GM18858 (cell line): ENCODE results near the gene LPP.
"Not testable (repeated sequence)": the region's sequence is repeated elsewhere in the genome, so short reads cannot be mapped to it uniquely, and the experiment has no call there.

ENCODE experiments used
- ATAC-seq: cut with Tn5 transposase; IDR thresholded peaks from one replicate; pipeline ENCODE4 v1.9.1; 2021; ENCODE audit not compliant: unreplicated experiment

Gene LPP

DNA sequence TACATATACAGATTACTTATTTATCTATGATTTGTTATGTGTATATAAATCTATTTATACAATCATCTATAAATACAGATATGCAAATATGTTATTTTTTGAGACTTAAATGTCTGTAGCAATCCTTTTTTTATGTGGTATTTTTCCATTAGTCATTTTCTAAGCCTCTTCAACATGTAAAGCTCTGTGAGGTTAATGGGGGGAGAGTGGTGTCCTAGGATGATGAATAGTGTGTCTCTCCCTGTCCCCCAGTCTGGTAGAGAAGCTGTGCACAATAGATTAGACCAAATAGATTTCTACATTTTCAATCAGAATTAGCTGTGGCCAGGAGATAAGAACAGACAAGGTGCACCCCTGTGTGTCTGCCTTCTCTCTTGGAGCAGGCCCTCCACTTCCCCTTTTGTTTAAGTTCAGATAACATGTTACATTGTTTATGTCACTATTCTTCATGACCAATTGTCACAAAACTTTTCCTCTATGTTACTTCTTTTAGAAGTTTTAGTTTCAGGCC is 453.9 kb downstream of the LPP start:
- ATAC-seq, result no peak

GRCh38 chr3:188608401-188608800 is 454.4 kb downstream of the LPP start:
- no peak for ATAC-seq

DNA sequence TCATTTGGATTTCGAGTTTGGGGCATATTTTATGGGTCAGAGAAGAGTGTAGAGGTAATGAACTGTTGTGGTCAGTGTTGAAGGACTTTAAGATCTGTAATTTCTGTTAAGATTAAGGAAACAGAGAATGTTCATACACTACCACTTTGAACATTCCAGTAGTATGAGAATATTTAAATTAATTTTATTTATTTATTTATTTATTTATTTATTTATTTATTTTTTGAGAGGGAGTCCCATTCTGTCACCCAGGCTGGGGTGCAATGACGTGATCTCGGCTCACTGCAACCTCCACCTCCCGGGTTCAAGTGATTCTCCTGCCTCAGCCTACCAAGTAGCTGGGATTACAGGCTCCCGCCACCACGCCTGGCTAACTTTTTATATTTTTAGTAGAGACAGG is 459.8 kb downstream of the LPP start:
- not testable (repeated sequence) for ATAC-seq

DNA sequence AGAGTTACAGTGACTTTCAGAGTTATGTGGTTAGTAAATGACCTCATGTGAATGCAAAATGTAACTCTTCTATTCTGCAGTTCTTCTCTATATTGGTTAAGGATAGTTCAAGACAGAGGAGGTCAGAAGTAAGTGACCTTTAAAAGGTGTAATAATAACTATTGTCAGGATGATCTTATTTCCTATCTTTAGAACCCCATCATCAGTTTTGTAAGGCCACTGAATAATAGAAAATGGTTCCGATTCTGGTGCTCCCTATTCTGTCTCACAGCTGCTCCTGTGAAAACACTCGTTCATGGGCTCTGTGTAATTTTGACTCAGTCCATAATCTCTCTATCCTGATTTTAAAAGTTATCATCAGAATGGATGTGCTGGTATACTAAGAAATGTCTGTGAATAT is 463.3 kb downstream of the LPP start:
- ATAC-seq, result no peak

DNA sequence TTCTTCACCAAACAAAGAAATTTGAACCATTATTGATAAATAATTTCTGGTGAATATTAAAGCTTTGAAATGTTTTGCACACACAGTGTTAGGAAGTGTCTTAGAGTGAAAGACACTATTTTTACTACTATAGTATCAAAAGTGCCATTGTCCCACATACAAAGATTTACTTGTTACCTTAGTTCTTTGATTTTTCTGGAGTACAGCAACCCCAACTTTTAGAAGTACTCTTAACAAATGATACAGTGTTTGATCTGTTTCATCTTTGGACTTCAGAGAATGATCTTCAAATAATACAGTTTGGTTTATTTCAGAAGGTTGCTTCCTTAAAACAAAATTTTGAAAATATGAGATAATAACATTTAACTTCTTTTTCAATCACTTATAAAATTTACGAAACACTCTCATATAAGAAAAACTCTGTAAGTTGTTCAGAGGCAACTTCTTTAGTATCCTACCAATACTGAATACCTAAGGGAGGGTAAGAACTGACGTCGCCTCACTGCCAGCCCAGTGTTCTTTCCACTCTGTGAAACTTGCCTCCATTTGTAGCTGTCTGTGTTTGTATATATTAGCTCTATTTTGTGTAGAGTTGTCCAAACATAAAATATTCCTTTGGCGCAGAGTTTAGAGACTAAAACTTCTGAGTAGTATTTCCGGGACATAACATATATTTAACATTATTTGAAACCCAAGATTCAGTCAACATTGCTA is 464.2 kb downstream of the LPP start:
- ATAC-seq, result no peak

DNA sequence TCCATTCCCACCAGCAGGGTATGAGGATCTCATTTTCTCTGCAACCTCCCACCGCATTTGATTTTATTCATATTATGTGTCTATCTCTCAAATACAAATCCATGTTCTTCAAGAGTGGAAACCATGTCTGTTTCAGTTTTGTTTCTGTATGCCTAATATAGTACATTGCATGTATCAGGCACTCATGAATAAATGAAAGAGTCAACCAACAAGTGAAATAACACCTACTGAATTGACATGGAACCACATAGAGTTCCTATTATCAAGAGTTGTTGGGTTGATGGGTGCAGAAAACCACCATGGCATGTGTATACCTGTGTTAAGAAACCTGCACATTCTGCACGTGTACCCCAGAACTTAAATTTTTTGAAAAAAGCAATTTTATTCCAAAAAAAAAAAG is 466.8 kb downstream of the LPP start:
- ATAC-seq, result no peak

GRCh38 chr3:188624384-188624783 is 470.4 kb downstream of the LPP start:
- no peak for ATAC-seq

DNA sequence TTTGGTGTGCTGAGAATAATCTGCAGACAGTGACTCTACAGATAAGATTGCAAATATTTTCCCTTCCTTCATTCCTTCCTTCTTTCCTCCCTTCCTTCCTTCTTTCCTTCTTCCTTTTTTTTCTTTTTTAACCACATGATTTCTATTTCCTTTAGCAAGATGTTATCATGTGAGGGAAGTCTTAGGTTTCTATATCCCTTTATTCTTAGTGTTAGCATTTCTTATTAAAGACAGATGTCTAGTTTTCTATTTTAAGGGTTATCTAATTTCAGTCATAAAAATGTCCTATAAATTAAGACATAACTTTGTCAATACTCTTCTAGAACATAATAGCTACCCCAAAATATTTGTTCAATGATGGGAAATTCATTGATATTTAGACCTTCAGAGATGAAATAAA is 470.9 kb downstream of the LPP start:
- ATAC-seq, result no peak

- no peak for ATAC-seq
These were observed 473.7 kb downstream of the LPP start for GRCh38 chr3:188627652-188628051.

- ATAC-seq, result no peak
These were observed 477.5 kb downstream of the LPP start for GRCh38 chr3:188631291-188632010.

GRCh38 chr3:188633206-188633605 is 479.2 kb downstream of the LPP start:
- ATAC-seq, result no peak

DNA sequence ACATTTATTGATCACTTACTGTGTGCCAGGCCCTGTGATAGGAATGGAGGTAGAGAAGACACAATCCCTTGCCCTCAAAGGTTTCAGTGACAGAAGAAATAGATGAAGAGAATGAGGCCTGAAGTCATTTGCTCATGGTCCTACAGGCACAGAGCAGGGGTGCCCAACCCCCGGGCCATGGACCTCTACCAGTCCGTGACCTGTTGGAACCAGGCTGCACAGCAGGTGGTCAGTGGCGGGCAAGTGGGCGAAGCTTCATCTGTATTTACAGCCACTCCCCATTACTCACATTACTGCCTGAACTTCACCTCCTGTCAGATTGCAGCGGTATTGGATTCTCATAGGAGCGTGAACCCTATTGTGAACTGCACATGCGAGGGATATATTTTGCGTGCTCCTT is 480.3 kb downstream of the LPP start:
- no peak for ATAC-seq

- no peak for ATAC-seq
These were observed 481.5 kb downstream of the LPP start for GRCh38 chr3:188635258-188636042.

GRCh38 chr3:188636292-188636691 is 482.3 kb downstream of the LPP start:
- not testable (repeated sequence) for ATAC-seq

DNA sequence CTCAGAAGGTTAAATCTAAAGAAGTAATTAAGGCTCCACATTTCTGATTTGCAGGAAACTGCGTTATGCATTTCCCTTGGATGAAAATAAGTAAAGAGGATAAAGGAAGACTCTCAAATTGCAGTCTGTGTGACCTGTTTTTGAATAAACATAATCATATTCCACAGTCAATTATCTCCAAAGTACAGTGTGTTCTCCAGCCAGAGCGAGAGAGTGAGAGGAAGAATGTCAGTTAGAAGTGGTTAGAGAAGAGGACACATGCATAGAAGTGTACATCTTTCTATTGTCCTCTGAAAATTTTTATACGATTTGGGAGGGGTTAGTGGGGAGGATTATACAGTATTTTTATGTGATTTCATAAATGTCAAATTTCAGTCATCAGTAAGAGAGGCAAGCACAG is 487.1 kb downstream of the LPP start:
- no peak for ATAC-seq

- no peak for ATAC-seq
These were observed 489.8 kb downstream of the LPP start for GRCh38 chr3:188643736-188644135.

DNA sequence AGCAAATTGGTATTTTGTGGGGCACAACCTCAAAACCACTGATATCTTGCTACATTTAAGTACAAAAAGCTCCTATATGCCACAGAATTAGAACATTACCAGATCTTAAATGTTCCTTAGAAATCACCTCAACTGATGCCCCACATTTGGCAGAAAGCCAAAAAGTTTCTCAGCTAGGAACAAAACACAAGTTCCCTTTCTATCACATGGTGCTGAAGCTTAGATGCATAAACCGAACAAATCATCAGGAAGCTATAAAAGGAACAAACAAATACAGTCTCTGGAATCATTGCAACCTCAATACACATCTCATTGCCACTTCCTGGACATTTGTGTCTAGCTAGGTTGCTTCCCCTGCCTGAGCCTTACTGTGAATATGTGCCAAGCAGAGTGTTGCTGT is 492.6 kb downstream of the LPP start:
- no peak for ATAC-seq

- no peak for ATAC-seq
These were observed 493.3 kb downstream of the LPP start for GRCh38 chr3:188647237-188647636.

GRCh38 chr3:188649521-188649920 is 495.6 kb downstream of the LPP start:
- ATAC-seq, result no peak

DNA sequence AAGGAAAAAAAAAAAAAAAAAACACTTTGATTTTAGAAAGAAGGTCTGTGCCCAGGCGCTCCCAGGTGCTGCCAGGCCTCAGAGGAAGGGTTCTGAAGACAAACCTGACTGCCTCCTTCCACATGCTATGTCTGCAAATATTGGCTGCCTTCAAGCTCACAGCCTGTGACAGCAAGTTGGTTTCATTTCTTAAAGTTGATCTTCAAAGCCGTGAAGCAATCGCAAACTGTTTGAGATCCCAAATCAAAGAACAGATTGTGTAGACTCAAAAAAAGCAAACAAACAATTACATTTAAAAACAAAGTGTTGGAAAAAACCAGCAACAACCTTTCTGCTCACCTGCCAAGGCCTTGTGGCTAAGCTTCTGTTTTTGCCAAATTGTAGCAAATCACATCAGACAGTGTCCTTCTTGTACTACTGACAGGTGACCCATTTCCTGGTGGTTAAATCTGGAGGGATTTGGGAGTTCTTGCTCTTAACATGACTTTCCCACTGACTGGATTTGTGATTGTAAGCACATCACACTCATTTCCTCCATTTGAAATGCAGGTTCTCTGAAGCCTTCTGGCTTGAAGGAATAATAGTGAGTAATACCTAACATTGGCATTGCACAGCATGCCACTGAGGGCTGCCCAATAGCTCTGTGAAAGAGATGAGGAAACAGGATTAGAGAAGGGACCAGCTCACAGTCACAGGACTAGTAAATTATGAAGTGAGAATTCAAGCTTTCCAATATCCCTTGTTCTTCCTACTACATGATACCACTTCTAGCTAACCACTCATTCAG is 502.4 kb downstream of the LPP start:
- no peak for ATAC-seq

DNA sequence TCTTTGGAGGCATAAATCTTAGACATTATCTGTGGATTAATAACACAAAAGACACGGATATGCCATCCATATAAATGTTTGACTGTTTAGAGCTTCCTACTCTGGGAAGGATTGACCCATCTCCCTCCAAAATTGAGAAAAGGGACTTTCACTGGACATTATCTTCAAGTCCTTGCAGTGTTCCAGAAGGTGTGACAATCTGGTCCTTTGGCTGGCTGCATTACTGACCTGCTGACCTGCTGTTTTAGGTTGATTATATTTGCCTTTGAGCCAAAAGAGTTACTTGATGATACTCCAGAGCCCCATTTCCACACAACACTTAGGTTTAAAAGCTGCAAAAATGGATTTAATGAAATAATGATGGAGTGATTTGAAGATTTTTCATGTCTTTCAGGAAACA is 504.6 kb downstream of the LPP start:
- ATAC-seq, result no peak
